ENCODE data around the gene THUMPD1. TPM values are rescaled to one million over a fixed set of nuclear protein-coding genes. Genes with fewer than 3 reads are reported as not detected.

Gene THUMPD1
- total and polyA plus RNA-seq, 2 of the 8 experiments (the other 6 are each of a cell fraction or from before 2014, with no cell fraction given): 31.6 to 49.4 TPM

DNA sequence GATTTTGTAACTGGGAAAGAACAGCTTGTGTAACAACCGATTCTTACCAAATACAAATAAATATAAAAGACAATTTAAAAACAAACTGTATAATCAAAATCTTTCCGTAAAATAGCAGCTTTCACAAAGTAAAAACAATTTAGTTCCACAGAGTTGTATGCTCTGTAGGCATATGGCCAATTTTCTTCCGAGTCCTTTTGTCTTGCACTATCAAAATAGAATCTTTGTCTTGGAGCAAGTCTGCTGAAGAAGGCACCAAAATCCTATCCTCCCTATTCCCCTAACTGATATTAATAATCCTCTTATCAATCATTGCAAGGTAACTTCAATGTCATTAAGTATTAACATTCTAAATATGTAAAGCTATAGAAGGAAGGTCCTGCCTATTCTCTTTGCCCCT is 7.6 kb downstream of the THUMPD1 start:
- TF ChIP-seq, protein P1, sequence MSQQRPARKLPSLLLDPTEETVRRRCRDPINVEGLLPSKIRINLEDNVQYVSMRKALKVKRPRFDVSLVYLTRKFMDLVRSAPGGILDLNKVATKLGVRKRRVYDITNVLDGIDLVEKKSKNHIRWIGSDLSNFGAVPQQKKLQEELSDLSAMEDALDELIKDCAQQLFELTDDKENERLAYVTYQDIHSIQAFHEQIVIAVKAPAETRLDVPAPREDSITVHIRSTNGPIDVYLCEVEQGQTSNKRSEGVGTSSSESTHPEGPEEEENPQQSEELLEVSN (IDR thresholded peaks at IDR 0.05): no peak
- TF ChIP-seq EGR1 (IDR thresholded peaks at IDR 0.05; ENCODE audit: borderline replicate concordance, low read depth, low read length) (no peak), TAF1 (IDR thresholded peaks at IDR 0.05; ENCODE audit: low read depth, low read length) (no peak), CHD2 (IDR thresholded peaks at IDR 0.05; ENCODE audit: low read length) (no peak), EP300 (IDR thresholded peaks at IDR 0.05; ENCODE audit: borderline replicate concordance in 1 of 2, low read depth in 2 of 2, low read length in 2 of 2) (no peak), SP2 (IDR thresholded peaks at IDR 0.05; ENCODE audit: low read length) (no peak)
- FAIRE-seq: no peak
- Histone ChIP-seq H3K18ac (ENCODE audit: extremely low read depth, low read length) (no peak overlapping the region), H2BK15ac (ENCODE audit: low read length) (no peak overlapping the region), H3K4ac (replicated peaks; ENCODE audit: insufficient read length, low read depth, low read length) (no peak overlapping the region), H3K23ac (ENCODE audit: insufficient read length) (no peak overlapping the region), H4K5ac (ENCODE audit: insufficient read length, low read depth, low read length) (no peak overlapping the region), H3K27me3 (replicated peaks in 1 of 4; ENCODE audit: control insufficient read depth in 3 of 4, extremely low read depth in 1 of 4, insufficient read depth in 3 of 4, low read length in 3 of 4) (peaks cover 0 to 1% (median 0%) of the 10 kb centered on the region in 4 experiments; a peak in 1 of 7 replicates), H3K36me3 (ENCODE audit: control insufficient read depth in 2 of 4, insufficient read depth in 4 of 4, low read length in 3 of 4) (peaks cover 12 to 41% (median 25%) of the 10 kb centered on the region in 4 experiments; a peak in 7 of 8 replicates), H2BK20ac (ENCODE audit: low read length) (no peak overlapping the region), H3K23me2 (ENCODE audit: low read depth, low read length) (no peaks in the 10 kb centered on the region), H3K4me2 (ENCODE audit: insufficient read depth in 1 of 2, low read depth in 2 of 2, low read length in 2 of 2) (no peak overlapping the region), H3K9ac (replicated peaks in 1 of 4; ENCODE audit: extremely low read depth in 1 of 4, low read depth in 3 of 4, low read length in 3 of 4) (no peak overlapping the region), H4K8ac (ENCODE audit: extremely low read depth, insufficient read depth, low read length) (no peak overlapping the region), H3K14ac (ENCODE audit: insufficient read length) (no peak overlapping the region), H4K20me1 (replicated peaks in 1 of 2; ENCODE audit: control insufficient read depth in 1 of 2, insufficient read depth in 2 of 2, low read length in 2 of 2) (peaks cover 0 to 4% of the 10 kb centered on the region in 2 experiments), H2BK12ac (ENCODE audit: low read depth, low read length) (no peak overlapping the region), H3K79me2 (ENCODE audit: control insufficient read depth in 1 of 2, insufficient read depth in 2 of 2, low read length in 2 of 2) (peaks cover 0 to 8% of the 10 kb centered on the region in 2 experiments; a peak in 2 of 4 replicates), H3K56ac (replicated peaks; ENCODE audit: insufficient read length, low read depth, low read length) (no peak overlapping the region), H3K9me3 (ENCODE audit: insufficient read depth in 2 of 2, low read depth in 1 of 2, low read length in 1 of 2) (no peaks in the 10 kb centered on the region), H3K79me1 (ENCODE audit: low read depth, low read length) (no peaks in the 10 kb centered on the region), H3K4me1 (replicated peaks in 1 of 4; ENCODE audit: control insufficient read depth in 3 of 4, insufficient read depth in 4 of 4, low read length in 3 of 4) (no peaks in the 10 kb centered on the region), H2BK120ac (replicated peaks; ENCODE audit: low read depth, low read length) (no peak overlapping the region), H2AK5ac (ENCODE audit: low read depth, low read length) (no peak overlapping the region), H4K91ac (replicated peaks; ENCODE audit: insufficient read length, low read length) (no peak overlapping the region), H2BK5ac (ENCODE audit: low read depth, low read length) (no peak overlapping the region), H3K4me3 (ENCODE audit: extremely low read depth in 1 of 4, insufficient read depth in 2 of 4, low read depth in 3 of 4, low read length in 4 of 4) (no peak overlapping the region), H2AFZ (ENCODE audit: low read length) (no peak overlapping the region), H3K27ac (ENCODE audit: low read depth, low read length) (no peak overlapping the region)
- no peak for DNase-seq (ENCODE audit: low read depth in 1 of 2, low spot score in 2 of 2)
- 85% methylated on average over 3 of the region's 3 CpGs; no CpG with 5 or more reads in 1 of the 2 experiments for WGBS, 2 experiments (ENCODE audit: extremely low coverage in 1 of 2, insufficient coverage in 1 of 2, insufficient read length in 1 of 2, insufficient replicate concordance in 2 of 2, low coverage in 1 of 2, low lambda C conversion rate in 2 of 2, missing lambda C conversion rate in 1 of 2)
- ChIA-PET POLR2A (ENCODE audit: partially characterized antibody) (no interaction called here), CTCF (ENCODE audit: partially characterized antibody) (no interaction called here)
